ENCODE measurements around the gene DNAH17. TPM values are rescaled to one million over a fixed set of nuclear protein-coding genes. Genes with fewer than 3 reads are reported as not detected.

The DNAH17 gene
- polyA plus RNA-seq, 10 donors, result 0.98 to 3.9 (median 1.6) TPM

DNA sequence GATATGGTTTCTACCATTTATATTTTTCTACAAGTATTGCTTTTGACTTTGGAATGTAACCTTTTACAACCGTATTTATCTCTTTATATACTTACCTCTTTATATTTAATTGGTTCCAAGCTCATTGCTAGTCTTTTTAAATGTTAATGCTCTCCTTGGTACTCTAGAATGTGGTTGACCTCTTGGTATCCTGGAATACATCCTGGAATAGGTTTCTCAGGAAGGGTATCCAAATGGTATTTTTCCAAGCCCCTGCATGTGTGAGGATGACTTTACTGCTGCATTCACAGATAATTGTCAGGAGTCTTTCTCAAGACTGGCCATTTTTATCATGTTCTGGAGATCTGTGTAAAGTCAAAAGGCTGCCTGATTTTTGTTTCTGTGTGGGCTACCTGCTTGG, 30.2 kb downstream of the DNAH17 start:
- DNase-seq, result no peak

DNA sequence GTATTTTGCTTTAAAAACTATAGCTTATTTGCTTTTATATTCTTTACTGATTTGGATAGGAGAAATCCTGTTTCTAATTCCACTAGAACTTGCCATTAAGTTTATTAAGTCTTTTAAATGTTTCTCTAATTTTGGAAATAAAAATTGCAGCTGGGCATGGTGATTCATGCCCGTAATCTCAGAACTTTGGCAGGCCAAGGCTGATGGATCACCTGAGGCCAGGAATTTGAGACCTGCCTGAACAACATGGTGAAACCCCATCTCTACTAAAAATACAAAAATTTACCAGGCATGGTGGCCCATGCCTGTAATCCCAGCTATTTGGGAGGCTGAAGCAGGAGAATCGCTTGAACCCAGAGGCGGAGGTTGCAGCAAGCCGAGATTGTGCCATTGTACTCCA, 30.7 kb downstream of the DNAH17 start:
- no peak for DNase-seq

DNA sequence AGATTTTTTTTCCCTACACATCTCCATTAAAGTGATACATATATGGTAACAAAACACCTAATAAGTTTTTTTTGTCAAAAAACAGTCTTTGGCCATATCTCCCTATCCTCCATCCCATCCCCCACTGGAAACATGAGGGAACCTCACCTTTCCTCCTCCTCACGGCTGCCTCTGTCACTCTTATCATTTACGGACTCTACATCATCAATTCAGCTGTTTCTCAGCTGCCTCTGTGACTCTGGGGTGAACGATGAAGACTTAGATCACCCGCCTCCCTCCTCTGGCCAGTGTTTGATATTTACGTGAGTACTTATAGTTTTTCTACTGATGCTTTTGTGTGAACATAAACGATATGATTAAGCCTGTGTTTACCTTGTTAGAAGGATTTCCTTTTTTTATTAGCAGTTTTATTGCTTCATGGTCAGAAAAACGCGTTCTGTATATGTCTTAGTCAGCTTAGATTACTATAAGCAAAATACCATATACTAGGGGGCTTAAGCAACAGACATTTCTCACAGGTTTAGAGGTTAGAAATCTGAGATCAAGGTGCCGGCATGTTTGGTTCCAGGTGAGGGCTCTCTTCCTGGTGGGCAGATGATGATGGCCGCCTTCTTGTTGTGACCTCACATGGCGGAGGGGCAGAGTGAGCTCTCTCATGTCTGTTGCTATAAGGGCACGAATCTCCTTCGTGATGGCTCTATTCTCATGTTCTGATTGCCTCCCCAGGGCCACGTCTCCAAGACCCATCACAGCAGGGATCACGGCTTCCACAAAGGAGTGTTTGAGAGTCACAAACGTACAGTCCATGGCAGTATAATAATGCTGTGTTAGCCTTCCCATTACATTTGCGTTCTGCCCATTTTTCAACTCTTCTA, 32.1 kb downstream of the DNAH17 start:
- DNase-seq, result peak in 1 of 3 donors; percentile 41

DNA sequence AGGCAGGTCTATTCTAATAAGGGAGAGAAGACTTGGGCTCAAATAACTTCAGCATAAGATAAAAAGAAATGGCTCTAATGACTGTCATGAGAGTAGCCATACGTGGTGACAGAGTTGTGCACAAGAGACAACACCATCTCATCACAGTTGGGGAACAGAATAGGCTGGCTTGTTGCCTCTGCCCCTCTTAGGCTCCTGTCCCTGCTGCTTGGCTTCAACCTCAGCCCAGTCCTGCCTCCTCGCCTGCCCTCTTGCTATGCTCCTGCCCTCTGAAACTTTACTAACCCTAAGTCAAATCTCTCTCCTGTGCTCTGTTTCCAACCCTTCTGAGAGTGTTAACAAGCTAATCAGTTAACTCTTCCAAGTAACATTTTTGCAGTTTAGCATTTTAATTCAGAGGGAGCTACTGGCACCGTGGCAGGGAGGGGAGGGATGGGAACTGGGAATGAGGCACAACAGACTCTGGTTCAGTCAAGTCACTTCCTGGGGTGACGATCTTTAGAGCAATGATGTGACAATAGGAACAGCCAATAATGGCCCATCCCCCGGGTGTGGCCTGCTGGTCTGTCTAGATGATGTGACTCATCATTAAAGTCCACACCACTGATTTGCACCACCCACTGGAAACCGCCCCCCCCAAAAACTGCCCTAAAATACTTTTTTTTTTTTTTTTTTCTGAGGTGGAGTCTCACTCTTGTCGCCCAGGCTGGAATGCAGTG, 35.5 kb downstream of the DNAH17 start:
- no peak for DNase-seq

DNA sequence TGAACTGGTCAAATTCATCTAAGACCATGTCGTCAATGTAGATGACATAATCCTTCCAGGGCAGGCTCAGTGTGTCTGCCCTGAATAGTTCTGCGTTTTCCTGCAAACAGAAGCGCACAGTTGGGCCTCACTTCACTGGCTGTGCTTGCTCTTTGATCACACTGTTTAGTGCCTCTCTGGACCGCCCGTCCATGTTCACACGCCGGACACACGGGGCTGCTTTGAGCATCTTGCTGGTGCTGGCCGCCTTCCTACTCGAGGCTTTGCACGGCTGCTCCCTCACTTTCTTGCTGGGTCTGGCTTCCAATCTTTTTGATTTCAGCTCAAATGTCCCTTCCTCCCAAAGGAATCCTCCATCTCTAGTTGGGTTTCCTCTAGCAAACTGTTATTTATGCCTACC, 37.4 kb downstream of the DNAH17 start:
- no peak for DNase-seq

DNA sequence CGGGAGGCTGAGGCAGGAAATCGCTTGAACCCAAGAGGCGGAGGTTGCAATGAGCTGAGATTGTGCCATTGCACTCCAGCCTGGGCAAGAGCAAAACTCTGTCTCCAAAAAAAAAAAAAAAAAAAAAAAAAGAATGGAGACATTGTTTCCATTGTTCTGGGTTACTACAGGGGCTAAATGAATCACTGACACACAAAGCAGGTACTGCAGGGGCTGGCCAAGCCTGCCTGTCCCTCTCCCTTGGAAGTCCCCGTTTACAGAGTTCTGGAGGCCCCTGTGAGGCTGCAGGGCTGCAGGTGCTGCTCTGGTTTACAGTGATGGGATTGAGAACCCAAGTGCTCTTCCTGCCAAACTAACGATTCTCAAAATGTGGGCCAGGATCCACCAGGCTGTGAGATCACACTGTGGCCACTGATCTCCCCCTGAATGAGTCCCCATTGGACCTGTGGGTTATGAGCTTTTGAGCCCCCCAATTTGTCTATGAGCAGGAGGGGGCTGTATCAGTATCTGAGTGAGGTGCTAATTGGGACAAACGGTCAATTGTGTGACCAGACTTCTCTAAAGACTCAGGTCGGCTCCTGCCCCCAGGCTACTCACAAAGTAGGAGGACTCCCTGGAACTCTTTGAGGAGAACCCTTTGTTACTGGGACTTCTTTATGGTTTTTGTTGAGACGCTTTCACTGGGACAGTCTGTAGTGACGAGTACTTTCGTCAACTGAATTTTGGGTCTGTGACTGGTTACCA, 39.0 kb downstream of the DNAH17 start:
- no peak for DNase-seq

DNA sequence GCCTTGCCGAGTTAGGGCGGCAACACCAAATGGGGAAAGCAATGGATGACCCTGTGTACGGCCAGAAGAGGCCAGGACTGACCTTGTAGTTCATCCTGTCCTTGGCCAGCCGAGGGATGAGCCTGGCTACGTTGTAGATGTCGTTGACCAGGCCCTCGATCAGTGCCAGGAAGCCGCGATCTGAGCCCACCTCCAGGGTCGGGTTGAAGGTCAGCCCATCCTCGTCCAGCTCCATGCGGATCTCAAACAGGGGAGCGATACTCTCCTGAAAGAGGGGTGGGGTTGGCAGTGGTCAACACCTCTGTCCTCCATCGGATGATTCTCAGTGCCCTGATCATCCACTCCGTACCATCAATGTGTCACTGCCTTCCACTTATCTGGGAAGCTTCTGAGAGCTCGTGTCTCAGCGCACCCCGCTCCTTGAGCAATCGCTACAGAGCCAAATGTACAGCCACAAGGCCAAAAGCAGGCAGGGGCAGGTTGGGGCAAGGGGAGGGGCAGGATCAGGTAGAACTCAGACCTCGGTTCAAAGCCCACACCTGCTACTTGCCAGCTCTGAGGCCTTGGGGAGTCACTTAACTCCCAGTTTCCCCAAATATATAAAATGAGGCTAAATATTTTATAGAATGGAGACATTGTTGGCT, 39.9 kb downstream of the DNAH17 start:
- DNase-seq, result no peak

DNA sequence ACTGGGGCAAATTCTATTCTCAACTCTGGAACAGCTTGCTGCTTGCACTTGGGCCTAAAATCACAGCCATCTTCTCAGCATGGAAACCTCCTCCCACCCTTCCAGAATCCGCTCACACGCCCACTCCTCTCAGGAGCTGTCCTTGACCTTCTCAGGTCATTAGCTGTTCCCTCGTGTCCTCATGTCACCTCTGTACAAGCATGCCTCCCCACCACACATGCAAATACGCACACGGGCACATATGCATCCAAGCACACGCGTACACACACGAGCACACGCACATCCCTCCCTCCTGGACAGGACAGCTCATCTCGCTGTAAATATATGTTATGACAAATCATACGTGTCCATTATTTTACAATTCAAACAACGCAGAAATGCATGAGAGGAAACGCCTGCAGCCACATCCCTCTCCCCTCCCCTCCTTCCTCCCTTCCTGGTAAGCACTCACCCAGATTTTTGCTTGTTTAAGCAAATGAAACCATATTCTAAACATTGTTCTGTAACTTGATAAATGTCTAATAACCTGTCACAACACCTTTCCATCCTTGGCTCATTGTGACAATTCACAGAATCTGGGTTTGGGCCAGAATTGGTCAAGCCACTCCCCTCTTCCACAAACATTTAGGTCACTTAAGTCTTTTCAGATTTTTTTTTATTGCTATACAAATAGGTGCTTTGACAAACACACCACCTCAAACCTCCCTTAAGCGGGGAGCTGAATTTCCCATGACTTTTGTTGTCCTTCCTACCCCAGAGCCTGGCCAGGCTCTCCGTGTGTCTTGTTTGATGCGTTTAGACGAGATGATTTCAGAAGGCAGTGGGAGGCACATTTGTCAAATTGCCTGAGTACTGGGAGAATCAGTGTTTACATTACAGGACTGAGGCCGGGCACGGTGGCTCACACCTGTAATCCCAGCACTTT, 41.7 kb downstream of the DNAH17 start:
- no peak for DNase-seq

DNA sequence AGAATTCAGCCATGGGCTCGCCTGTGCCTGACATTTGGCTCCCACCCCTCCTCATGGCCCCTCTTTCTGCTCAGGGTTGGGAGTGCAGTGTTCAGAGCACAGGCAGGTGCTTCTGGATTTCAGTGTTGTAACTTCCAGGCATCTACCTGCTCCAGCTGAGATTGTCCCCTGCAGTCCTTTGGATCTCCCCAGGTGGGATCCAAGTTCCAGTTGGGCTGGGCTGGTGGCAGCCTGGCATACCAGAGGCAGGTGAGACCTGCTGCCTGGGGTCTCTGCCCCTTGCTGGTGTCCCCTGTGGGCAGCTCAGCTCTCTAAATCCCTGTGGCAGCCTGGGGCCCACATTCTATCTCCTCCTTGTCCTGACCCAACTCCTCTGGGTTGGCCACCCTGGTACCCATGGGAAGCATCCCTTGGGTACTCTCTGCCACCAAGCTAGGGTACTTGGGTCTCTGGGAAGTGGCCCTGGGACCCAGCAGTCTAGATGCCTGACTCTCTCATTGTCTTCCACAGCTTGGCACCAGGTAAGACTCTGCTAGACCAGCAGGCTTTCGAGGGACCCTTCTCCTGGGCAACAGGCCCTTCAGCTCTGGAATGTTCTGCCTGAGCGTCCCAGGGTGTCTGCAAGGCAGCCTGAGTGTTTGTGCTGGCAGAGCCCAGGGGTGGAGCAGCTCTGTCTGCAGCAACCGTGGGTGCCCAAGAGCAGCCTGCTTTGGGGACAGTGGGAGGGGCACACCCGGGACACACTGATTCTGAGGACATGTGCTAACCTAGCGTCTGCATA, 42.5 kb downstream of the DNAH17 start:
- DNase-seq, result no peak

DNA sequence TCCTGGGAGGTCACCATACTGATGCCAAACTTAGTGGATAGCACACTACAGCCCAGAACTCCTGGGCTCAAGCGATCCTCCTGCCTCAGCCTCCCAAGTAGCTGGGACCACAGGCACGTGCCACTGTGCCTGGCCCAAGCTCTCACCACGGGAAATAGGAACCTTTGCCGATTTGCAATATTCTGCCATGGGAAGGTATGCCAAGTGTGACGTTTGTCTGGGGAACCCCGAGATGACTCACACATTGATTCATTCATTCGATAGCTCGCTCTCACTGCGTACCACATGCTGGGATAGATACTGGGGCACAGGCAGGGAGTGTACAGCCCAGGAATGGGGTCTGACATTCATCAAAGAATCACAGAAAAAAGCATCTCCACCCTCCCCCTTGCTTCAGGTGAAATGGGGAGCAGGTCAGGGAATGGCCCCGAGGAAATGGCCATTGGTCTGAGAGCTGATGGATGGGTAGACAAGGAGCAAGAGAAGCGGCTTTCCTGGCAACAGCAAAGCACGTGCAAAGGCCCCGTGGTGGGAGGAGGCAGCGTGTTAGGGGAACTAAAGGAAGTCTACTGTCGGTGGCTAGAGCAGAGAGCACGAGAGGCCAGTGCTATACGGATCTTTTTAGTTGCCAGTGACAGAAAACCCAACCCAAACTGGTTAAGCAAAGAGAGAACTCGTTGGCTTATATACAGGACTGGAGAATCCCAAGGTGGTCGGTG, 44.1 kb downstream of the DNAH17 start:
- DNase-seq, result no peak

DNA sequence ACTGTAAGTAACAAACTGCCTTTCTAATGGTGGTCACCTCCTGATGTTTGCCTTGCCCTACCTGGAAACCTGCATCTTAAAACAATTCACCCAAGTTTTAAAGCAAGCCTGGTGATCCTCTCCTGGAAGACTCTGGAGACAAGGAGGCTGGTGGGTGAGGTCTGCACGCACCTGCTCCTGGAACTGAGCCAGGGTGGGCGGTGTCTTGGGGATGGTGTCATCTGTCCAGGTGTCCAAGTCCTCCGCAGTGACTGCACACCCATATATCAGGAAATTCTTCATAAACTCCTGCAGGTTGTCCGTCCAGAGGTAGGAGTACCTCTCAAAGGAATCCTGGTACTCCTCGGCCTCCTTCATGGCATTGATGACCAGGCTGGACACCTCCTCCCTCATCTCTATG, 44.9 kb downstream of the DNAH17 start:
- DNase-seq, result no peak

DNA sequence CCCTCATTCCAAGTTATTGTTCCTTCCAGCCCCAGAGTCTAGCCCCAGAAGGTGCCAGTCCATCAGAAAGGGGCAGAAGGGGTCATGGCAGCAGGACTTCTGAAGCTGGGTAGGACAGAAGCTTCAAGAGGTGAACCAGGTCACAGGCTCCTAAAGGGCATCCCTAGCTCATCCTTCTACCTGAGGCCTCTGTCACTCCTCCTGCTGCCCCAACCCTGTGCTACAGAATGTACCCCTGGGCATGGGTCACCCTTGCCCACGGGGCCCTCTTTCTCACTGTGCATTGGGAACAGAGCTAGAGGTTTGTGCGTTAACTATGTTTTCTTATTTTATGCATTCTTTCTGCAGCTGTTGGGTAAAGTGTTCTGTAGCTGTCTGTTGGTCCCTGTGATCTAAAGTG, 46.5 kb downstream of the DNAH17 start:
- no peak for DNase-seq

DNA sequence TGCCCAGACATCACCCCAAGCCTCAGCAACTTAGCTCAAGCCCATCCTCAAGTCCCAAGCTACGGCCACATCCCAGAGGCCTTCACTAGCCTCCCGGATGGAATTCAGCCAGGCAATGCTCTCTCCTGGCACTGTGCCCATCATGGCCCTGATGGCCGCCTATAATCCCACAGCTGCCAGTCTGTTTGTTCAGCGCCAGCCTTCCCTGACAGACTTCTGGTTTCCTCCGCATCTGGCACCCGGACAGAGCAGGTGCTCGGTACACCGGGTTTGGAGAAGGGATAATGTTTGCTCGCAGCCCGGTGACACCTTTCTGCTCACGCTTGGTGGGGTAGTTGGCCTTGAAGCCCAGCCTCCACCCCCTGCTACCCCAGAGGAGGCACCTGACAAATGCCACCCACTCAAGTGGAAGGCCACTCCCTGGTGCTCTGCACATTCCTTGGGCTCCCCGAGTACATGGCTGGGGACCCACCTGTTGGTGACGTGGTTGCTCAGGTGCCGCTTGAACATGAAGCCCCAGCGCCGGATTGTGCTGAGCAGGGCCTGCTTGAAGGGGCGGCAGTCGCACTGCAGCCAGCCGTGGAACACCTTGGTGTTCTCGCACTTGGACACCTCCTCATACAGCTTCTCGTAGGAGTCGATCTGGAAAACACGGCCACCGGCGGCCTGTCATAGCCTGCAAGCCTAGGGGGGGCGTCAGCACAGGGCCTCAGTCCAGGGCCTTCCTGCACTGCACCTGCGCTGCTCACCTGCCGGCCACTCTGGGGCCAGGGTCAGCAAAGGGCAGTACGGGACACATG, 47.1 kb downstream of the DNAH17 start:
- DNase-seq, result peak; percentile 21 to 54 (median 33)

DNA sequence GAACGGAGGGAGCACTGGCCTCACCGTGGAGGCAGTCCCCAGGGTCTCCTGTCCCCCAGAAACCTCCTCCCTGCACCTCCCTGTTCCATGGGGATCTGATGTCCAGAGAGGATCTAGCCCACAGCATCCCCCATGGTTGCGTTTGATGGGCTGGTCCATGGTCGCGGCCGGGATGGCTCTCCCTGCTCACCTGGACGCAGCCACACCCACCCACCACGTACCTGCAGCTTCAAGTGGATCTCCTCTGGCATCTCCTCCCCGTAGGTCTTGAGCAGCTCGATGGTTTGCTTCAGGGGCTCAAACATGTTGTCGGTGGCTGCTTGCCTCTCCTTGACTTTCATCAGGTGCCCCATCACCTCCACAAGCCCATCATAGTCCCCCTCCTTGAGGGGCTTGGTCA, 47.9 kb downstream of the DNAH17 start:
- DNase-seq, result no peak

DNA sequence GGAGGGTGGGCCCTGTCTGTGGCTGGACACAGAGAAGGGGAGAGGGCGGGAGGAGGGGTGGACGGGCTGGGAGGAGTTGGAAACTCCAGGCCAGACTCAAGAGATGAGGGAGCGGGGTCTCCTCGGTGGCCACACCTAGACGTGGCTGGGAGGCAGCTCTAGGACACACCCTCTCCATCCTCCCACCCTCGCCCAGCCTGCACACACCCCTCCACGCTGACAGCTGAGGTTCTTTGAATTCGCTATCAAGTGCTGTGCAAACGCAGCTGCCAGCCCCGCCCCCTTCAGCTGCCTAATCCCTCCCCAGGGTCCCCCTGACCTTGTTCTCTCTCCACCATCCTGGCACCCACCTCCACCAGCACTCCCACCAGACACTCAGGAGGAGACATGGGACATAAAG, 48.7 kb downstream of the DNAH17 start:
- DNase-seq, result peak; percentile 18 to 49 (median 22)

DNA sequence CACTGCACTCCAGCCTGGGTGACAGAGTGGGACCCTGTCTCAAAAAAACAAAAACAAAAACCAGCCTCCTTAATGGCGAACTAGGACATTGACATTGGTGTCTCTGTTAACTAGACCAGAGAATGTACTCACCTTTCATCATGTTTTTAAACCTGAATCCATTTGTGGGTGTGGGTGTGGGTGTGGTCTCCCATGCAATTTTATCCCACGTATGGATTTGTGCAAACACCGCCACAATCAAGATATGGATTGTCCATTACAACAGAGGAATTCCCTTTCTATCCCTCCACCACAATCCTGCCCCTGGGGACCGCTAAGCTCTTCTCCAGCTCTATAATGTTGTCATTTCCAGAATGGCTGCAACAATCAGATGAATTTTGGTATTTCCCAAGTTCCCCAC, 49.9 kb downstream of the DNAH17 start:
- no peak for DNase-seq

DNA sequence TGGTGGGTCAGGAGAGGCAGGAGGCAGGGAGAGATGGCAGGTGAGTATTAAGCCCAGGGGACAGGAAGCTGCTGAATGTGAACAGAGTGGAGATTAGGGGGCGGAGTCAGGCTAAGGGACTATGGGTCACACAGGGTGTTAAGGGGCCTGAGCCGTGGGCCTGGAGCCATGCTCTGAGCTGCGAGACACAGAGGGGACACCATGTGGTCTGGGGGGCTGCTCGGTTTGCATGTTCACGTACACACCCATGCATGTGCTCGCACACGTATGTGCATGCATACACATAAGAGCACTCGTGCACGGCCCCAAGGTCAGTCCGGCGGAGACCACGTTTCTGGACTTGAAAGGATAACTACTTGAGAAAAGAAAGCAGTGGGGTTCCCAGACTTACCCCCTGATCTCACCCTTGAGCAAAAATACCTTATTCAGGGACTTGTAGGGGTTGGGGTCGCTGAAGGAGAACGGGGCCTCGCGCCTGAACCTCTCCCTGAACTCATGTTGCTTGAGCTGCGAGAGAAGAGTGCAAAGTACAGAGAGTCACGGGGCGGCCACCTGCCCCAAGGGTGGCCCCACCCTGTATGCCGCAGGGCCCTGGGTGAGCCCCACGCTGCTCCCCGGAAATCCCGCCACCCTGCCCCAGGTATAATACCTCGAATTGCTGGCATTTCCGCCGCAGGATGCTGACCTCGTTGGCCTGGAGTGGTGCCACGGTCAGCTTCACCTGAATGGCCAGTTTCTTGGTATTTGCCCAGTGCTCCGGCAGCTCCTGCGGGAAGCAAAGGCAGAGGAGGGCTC, 50.8 kb downstream of the DNAH17 start:
- DNase-seq, result no peak
